Keratinocyte (primary cell): ENCODE data around the gene CDYL. TPM values are rescaled to one million over a fixed set of nuclear protein-coding genes. Genes with fewer than 3 reads are reported as not detected.

Source experiments
- DNase-seq: peaks from one replicate; pipeline ENCODE4 v3.0.0-alpha.2; 2011; ENCODE audit warnings: low read depth, missing footprints, low spot score
- FAIRE-seq: peaks from 2 replicates; lab custom pipeline; 2011; peaks lifted over from hg19 to GRCh38; lab: Jason Lieb, UNC
- H2AFZ ChIP-seq: 2 replicates; pipeline ENCODE4 v1.6.0; 2012; ENCODE audit warnings: low read length, control low read depth, inconsistent platforms; ENCODE audit not compliant: control insufficient read depth
- H3K27ac ChIP-seq: 2 replicates; pipeline ENCODE4 v1.5.1; 2011; ENCODE audit warnings: low read length; ENCODE audit not compliant: control insufficient read depth, insufficient read depth
- H3K27me3 ChIP-seq: 3 replicates; pipeline ENCODE4 v1.6.0; 2011; ENCODE audit warnings: low read length; ENCODE audit not compliant: control insufficient read depth, insufficient read depth; ENCODE audit errors: extremely low read depth
- H3K36me3 ChIP-seq, 2 experiments: 2 replicates in 1 of 2; 3 replicates in 1 of 2; pipeline ENCODE4 v1.5.1; 2011; ENCODE audit warnings: low read length in 2 of 2, mild to moderate bottlenecking in 1 of 2; ENCODE audit not compliant: control insufficient read depth in 2 of 2, insufficient read depth in 2 of 2; ENCODE audit errors: extremely low read depth in 1 of 2
- H3K4me1 ChIP-seq: 3 replicates; pipeline ENCODE4 v1.5.1; 2011; ENCODE audit warnings: low read length; ENCODE audit not compliant: control insufficient read depth, insufficient read depth; ENCODE audit errors: extremely low read depth
- H3K4me2 ChIP-seq: 3 replicates; pipeline ENCODE4 v1.6.0; 2011; ENCODE audit warnings: low read depth, low read length; ENCODE audit not compliant: control insufficient read depth, insufficient read depth; ENCODE audit errors: extremely low read depth
- H3K4me3 ChIP-seq, 3 experiments: fragments of 200-600 bp in 1 of 3; sonication (generic) in 1 of 3; 2 replicates in 2 of 3; 3 replicates in 1 of 3; pipeline ENCODE4 v1.5.1; 2011 to 2016; ENCODE audit warnings: low read length in 3 of 3, mild to moderate bottlenecking in 3 of 3, control low read depth in 2 of 3, inconsistent platforms in 1 of 3, low read depth in 1 of 3, mixed read lengths in 1 of 3, mixed run types in 1 of 3, moderate library complexity in 1 of 3; ENCODE audit not compliant: control insufficient read depth in 2 of 3, insufficient read depth in 2 of 3; ENCODE audit errors: extremely low read depth in 1 of 3
- H3K79me2 ChIP-seq: 2 replicates; pipeline ENCODE4 v1.6.0; 2012; ENCODE audit warnings: low read length; ENCODE audit not compliant: control insufficient read depth, insufficient read depth
- H3K9ac ChIP-seq: 3 replicates; pipeline ENCODE4 v1.6.0; 2011; ENCODE audit warnings: low read length; ENCODE audit not compliant: control insufficient read depth, insufficient read depth; ENCODE audit errors: extremely low read depth
- H3K9me1 ChIP-seq: 3 replicates; pipeline ENCODE4 v1.6.0; 2011; ENCODE audit warnings: low read length; ENCODE audit not compliant: control insufficient read depth, insufficient read depth; ENCODE audit errors: extremely low read depth
- H3K9me3 ChIP-seq: 2 replicates; pipeline ENCODE4 v1.5.1; 2012; ENCODE audit warnings: low read depth, low read length; ENCODE audit not compliant: control insufficient read depth
- H4K20me1 ChIP-seq: 3 replicates; pipeline ENCODE4 v1.6.0; 2011; ENCODE audit warnings: low read length; ENCODE audit not compliant: control insufficient read depth, insufficient read depth; ENCODE audit errors: extremely low read depth
- CTCF ChIP-seq, 3 experiments: IDR thresholded peaks in 1 of 3; conservative IDR thresholded peaks in 1 of 3; optimal IDR thresholded peaks in 1 of 3; 2 replicates in 2 of 3; 3 replicates in 1 of 3; pipeline versions ENCODE3 to v1.5.1; 2011; ENCODE audit warnings: low read length in 3 of 3, mild to moderate bottlenecking in 3 of 3, moderate library complexity in 2 of 3, control low read depth in 1 of 3, inconsistent platforms in 1 of 3; ENCODE audit not compliant: insufficient read depth in 2 of 3; ENCODE audit errors: extremely low read depth in 1 of 3
- EZH2 ChIP-seq: IDR thresholded peaks from one replicate; pipeline ENCODE4 v1.6.1; 2012; ENCODE audit warnings: inconsistent platforms, mild to moderate bottlenecking, low read length, moderate library complexity
- dilution Hi-C: fragments of 300-500 bp; cut with MboI; formaldehyde crosslinking; loops from one replicate; pipeline ENCODE4 v1.7.0; 2020; ENCODE audit warnings: low sequenced_read_pairs; ENCODE audit not compliant: extremely low pct_ligation_motif_present
- polyA plus RNA-seq, 5 experiments: library from polyadenylated mRNA; depleted of rRNA in 3 of 5; stranded (reverse) in 3 of 5; stranded (forward) in 1 of 5; unstranded in 1 of 5; fragments of >200 nt; gene quantifications; 1 replicate in 1 of 5; 2 replicates in 3 of 5; 3 replicates in 1 of 5; pipeline versions ENCODE4 v1.2.1 to v1.2.3, GENCODE V29; 2011 to 2012; ENCODE audit warnings: missing spikeins in 2 of 5, low read depth in 1 of 5, low replicate concordance in 1 of 5

The CDYL gene
- polyA plus RNA-seq, 1 donor (not counting 4 experiments of a cell fraction or from before 2014, with no cell fraction given), result 48.0 TPM

- Histone ChIP-seq H3K9me1 (no peaks in the 10 kb centered on the region), H3K4me2 (no peak overlapping the region), H2AFZ (no peak overlapping the region), H3K9ac (no peak overlapping the region), H3K27ac (no peak overlapping the region), H3K4me1 (no peaks in the 10 kb centered on the region), H3K27me3 (no peaks in the 10 kb centered on the region), H3K36me3 (no peaks in the 10 kb centered on the region), H3K79me2 (no peaks in the 10 kb centered on the region), H3K9me3 (no peaks in the 10 kb centered on the region), H3K4me3 (no peak overlapping the region), H4K20me1 (no peaks in the 10 kb centered on the region)
- FAIRE-seq (no peak), DNase-seq (no peak)
- dilution Hi-C loops, result no loop called here
- TF ChIP-seq EZH2 (no peak), CTCF (optimal IDR thresholded peaks at IDR 0.05 in 1 of 3, IDR thresholded peaks at IDR 0.05 in 1 of 3, conservative IDR thresholded peaks at IDR 0.05 in 1 of 3; ENCODE audit: extremely low read depth in 1 of 3, insufficient read depth in 2 of 3, low read length in 3 of 3) (no peak)
These were observed 197.2 kb downstream of the CDYL start for GRCh38 chr6:4973415-4973814.

GRCh38 chr6:4973982-4974745 lies 198.0 kb downstream of the CDYL start:
- no peaks in the 10 kb centered on the region for H3K9me3 ChIP-seq
- no peaks in the 10 kb centered on the region for H3K9me1 ChIP-seq
- H3K4me2 ChIP-seq, result no peak overlapping the region
- H3K27me3 ChIP-seq, result no peaks in the 10 kb centered on the region
- dilution Hi-C loops, result no loop called here
- DNase-seq, result no peak
- no peak overlapping the region for H3K27ac ChIP-seq
- TF ChIP-seq EZH2 (no peak), CTCF (optimal IDR thresholded peaks at IDR 0.05 in 1 of 3, IDR thresholded peaks at IDR 0.05 in 1 of 3, conservative IDR thresholded peaks at IDR 0.05 in 1 of 3; ENCODE audit: extremely low read depth in 1 of 3, insufficient read depth in 2 of 3, low read length in 3 of 3) (no peak)
- no peak overlapping the region for H3K9ac ChIP-seq
- no peak overlapping the region for H3K4me3 ChIP-seq
- no peaks in the 10 kb centered on the region for H3K36me3 ChIP-seq
- FAIRE-seq, result no peak
- no peak overlapping the region for H2AFZ ChIP-seq
- H4K20me1 ChIP-seq, result no peaks in the 10 kb centered on the region
- no peaks in the 10 kb centered on the region for H3K79me2 ChIP-seq
- H3K4me1 ChIP-seq, result no peaks in the 10 kb centered on the region
